ENCODE measurements around the gene PATE3.

GRCh38 chr11:125768336-125769046 is 19.4 kb upstream of the PATE3 start:
- TF ChIP-seq ZFP3 (CRISPR knock-in tag; IDR thresholded peaks at IDR 0.05) (no peak), PATZ1 (CRISPR knock-in tag; IDR thresholded peaks at IDR 0.05; ENCODE audit: borderline replicate concordance) (no peak), ZNF565 (CRISPR knock-in tag; conservative IDR thresholded peaks at IDR 0.05; ENCODE audit: low read depth) (no peak), POU6F1 (CRISPR knock-in tag; IDR thresholded peaks at IDR 0.05; ENCODE audit: borderline replicate concordance, low read depth) (no peak), OSR1 (CRISPR knock-in tag; IDR thresholded peaks at IDR 0.05) (no peak), ESRRG (CRISPR knock-in tag; IDR thresholded peaks at IDR 0.05) (no peak), ZNF70 (CRISPR knock-in tag; IDR thresholded peaks at IDR 0.05) (no peak), ZFP30 (CRISPR knock-in tag; IDR thresholded peaks at IDR 0.05) (no peak), TSHZ2 (CRISPR knock-in tag; IDR thresholded peaks at IDR 0.05) (no peak), CREB5 (CRISPR knock-in tag; IDR thresholded peaks at IDR 0.05; ENCODE audit: low read depth) (no peak), RARB (CRISPR knock-in tag; IDR thresholded peaks at IDR 0.05) (no peak), ISL1 (CRISPR knock-in tag; IDR thresholded peaks at IDR 0.05) (no peak)
